Measurements from ENCODE around the gene MARK3.

The MARK3 gene

GRCh38 chr14:103528146-103528586 lies 143.0 kb downstream of the MARK3 start:
- no peak for DNase-seq

GRCh38 chr14:103528587-103529382 lies 143.6 kb downstream of the MARK3 start, which contains the start of gene TRMT61A:
TSS of gene TRMT61A (plus strand) at chr14:103529196. CDS start at chr14:103529979, 783 bp downstream.
- DNase-seq: peak; percentile 74 to 78

- DNase-seq: no peak
Observed at GRCh38 chr14:103529383-103530365, 144.5 kb downstream of the MARK3 start.

GRCh38 chr14:103530390-103530789 lies 145.2 kb downstream of the MARK3 start:
- no peak for DNase-seq

GRCh38 chr14:103530831-103531230 lies 145.6 kb downstream of the MARK3 start:
- no peak for DNase-seq

- DNase-seq: no peak
Observed at GRCh38 chr14:103531421-103532215, 146.4 kb downstream of the MARK3 start.

- DNase-seq: no peak
Observed at GRCh38 chr14:103532216-103533136, 147.3 kb downstream of the MARK3 start.

- no peak for DNase-seq
Observed at GRCh38 chr14:103533137-103533998, 148.2 kb downstream of the MARK3 start.

- DNase-seq: no peak
Observed at GRCh38 chr14:103533999-103534575, 148.9 kb downstream of the MARK3 start.

GRCh38 chr14:103534576-103535061 lies 149.4 kb downstream of the MARK3 start:
- DNase-seq: no peak

- DNase-seq: no peak
Observed at GRCh38 chr14:103535081-103535890, 150.1 kb downstream of the MARK3 start.

GRCh38 chr14:103535891-103536565 lies 150.8 kb downstream of the MARK3 start:
- no peak for DNase-seq

- no peak for DNase-seq
Observed at GRCh38 chr14:103536693-103537092, 151.5 kb downstream of the MARK3 start.

GRCh38 chr14:103537175-103537990 lies 152.2 kb downstream of the MARK3 start:
- no peak for DNase-seq

- no peak for DNase-seq
Observed at GRCh38 chr14:103538291-103539055, 153.3 kb downstream of the MARK3 start.

GRCh38 chr14:103539056-103539825 lies 154.0 kb downstream of the MARK3 start:
- DNase-seq: no peak

All from activated CD4-positive, alpha-beta T cell treated with anti-CD3 and anti-CD28 coated beads for 4 hours (primary cell).